KG1 (cell line): ENCODE data around the gene IFT20.
"Not testable (repeated sequence)": the region's sequence is repeated elsewhere in the genome, so short reads cannot be mapped to it uniquely, and the experiment has no call there.

ENCODE experiments used
- DNase-seq: peaks from one replicate; lab custom pipeline; 2025; lab: John Stamatoyannopoulos, UW

The IFT20 gene

DNA sequence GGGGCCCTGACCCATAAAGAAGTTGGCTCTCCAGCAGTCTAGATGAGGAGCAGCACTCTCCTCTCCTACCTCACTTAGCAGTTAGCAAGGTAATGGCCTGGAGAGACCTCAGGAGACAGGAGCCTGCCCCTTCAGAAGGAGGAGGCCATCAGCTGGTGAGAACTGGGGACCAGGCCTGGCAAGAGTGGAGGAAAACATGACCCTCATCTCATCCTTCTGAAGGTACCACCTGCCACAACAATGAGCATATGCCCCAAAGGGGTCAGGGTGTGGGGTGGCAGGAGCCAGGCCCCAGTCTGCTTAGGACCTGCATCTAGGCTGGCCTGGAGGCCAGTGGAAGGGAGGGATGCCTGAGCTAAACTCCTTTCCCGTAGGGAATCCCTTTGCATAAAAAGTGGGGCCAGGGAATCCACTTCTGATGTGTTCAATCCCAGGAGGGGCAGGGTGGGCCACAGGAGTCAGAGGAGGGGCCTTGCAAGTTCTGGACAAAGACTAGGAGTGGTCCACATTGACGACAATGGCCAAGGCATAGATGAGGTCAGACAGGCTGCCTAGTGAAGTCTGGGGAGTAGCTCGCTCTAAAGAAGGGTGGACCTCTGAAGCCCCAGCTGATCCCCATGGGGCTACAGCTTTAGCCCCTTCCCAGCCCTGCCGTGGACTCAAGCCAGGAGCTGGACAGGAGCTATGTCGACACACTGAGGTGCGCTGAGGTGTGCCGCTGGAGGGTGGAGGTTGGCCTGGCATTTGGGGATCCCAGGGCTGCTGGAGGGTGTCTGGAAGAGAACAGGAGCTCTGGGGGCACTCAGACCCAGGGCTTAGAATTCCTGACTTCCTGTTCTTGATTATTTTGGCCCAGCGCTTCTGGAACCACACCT is 28.7 kb upstream of the IFT20 start:
- no peak for DNase-seq

DNA sequence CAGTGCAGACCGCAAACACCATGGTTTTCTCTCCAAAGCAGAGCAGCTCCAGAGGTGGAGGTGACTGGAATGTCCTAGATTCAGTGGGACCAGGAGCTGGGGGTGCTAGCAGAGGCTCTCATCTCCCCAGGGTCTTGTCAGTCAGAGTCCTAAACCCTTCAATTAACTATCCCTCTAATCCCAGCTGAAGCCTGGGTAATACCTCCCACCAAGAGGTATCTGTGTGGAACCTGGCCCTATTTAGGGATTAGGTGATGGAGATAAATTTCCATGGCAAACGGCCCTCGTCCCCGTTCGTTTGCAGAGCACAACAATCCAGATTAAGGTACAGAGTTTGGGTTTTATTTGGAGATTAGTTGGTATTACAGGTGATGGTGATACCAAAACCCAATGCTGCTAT is 27.9 kb upstream of the IFT20 start:
- no peak for DNase-seq

DNA sequence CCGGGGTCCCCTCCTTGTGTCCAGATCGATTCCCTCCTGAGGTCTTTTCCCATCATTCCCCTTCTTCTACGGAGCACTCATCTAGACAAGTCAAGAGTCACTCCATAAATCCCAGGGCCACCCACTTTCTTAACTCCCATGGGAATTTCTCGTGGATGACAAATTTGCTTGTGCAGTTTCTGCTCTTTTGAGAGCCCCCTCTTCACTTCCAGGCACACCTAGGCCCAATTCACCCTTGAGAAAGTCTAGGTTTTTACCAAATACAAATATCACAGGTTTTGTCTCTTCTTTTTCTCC is 22.6 kb upstream of the IFT20 start:
- DNase-seq = no peak

DNA sequence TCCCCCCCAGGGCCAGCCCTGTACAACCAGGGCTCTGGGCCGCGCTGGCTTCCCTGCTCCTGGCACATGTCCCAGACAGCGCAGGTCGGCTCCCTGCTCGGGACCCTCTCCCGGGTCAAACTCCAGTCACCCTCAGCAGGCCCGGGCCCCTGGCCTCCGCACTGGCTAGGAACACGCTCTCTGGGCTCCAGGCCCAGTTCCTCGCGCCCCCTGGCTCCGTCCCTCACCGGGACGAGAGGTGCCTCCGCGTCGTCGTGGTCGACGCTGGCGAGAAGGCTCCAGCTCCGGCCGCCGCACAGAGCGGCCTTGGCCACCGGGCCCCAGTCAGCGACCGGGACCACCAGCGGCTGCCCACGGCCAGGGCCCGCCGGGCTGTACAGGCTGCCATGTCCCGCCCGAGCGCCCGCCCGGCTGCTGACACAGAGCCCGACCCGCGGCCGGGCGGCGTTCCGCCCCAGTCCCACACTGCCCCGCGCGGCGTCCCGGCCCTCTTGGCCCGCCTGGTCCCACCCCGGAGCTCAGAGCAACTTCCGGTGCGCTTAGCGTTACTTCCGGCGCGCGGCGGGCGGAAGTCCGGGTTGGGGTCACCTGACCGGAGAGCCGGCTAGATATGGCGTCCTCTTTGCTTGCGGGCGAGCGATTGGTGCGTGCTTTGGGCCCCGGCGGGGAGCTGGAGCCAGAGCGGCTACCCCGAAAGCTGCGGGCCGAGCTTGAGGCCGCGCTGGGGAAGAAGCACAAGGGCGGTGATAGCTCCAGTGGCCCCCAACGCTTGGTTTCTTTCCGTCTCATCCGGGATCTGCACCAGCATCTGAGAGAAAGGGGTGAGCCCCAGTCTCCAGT is 22.0 kb upstream of the IFT20 start, which contains the start of gene POLDIP2:
Gene POLDIP2, minus strand, starts transcription at position 467 of the 840 bp plus-strand sequence. Its CDS starts 79 bp downstream, at position 388.
- DNase-seq = peak; percentile 90

GRCh38 chr17:28350271-28350670 is 15.0 kb upstream of the IFT20 start:
- no peak for DNase-seq

GRCh38 chr17:28348979-28349378 is 13.7 kb upstream of the IFT20 start:
- no peak for DNase-seq

- no peak for DNase-seq
These were observed 12.1 kb upstream of the IFT20 start for GRCh38 chr17:28347261-28347891.

GRCh38 chr17:28346746-28347246 is 11.5 kb upstream of the IFT20 start:
- DNase-seq = no peak

- no peak for DNase-seq
These were observed 10.9 kb upstream of the IFT20 start for GRCh38 chr17:28346199-28346580.

DNA sequence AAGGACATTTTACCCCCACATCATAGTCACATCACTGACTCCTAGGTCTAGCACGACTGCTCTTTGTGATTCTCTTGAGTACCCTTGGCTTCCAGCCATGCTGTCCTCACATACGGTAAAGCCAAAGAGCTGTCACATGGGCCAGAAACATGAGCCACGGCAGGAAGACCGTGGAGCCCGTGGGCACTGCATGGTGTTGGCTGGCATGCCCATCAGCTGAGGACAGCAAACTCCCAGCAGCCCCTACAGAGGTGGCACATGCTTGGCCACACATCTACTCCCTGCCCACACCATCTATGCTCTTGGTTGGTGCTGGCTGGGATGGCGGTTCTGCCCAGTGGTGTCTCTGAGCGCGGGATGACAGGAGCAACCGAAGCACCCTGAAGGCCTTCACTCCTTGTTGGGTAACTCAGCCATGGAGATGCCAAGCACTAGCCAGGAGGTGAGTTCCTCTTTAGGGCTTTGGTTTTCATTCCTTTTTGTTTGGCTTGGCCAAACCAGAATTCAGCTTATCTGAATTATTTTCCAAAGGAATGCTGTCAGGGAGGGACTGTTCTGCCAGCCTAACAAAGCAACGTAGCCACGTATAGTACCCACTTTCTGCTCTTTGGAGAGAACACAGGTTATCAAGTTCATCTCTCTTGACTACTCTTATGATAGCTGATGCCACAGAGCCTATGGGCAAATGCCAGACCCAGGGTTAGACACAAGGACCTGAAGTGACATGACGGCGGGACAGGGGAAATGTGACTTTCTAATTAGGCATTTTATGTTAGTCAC is 10.3 kb upstream of the IFT20 start:
- DNase-seq = no peak

DNA sequence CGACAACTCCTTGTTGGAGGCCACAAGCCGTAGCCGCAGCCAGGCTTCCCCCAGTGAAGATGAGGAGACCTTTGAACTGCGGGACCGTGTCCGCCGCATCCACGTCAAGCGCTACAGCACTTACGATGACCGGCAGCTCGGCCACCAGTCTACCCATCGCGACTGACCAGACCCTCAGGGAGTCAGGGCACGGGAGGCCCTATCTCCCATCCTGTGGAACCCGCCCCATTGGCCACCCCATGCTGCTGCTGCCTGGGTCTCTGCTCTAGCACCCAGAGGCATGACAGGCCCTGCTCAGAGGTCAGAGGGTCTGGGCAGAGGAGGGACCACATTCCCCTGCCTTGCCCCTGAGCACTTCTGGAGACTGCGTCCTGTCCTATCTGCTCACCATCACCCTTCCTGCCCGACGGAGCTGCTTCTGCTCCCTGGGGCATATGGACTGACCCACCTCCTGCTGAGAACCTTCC is 9.2 kb upstream of the IFT20 start:
- no peak for DNase-seq

- DNase-seq = no peak
These were observed 8.7 kb upstream of the IFT20 start for GRCh38 chr17:28344011-28344410.

DNA sequence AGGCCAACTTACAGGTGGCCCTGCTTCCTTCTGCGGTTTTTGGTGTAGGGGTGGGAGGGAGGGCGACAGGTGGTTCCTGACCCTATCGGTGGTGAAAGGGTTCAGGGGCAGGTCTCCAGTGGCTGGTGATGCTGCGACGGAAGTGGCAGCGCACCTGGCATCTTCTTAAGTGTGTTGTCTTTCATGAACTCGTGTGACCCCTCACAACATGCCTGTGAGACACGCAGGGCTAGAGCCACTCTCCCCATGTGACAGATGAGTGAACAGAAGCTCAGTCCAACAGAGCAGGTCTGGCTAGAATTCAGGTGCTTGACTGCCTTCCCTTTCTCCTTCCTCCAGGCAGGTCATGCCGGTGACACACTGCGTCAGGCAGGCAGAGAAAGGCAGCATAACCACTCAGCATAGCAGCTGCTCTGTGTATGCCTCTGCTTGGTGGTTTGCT is 8.2 kb upstream of the IFT20 start:
- DNase-seq = no peak

GRCh38 chr17:28342313-28342712 is 7.0 kb upstream of the IFT20 start:
- no peak for DNase-seq

DNA sequence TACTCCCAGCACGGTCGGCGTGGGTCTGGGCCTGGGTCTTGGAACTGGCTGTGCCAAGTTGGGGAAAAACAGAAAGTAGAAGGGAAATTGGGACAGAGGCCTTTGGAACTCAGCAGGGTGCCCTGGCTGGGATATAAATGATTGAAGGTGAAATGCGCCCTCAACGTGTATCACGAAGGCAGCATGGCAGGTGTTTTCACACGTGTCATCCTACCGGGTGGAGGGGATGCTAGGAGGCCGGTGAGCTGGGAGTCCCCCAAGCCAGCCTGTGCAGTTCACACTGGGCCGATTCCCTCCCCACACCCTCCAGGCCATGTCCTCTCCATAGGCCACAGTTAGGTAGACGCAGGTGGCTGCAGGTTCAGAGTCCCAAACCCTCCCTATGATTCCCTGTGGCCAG is 6.2 kb upstream of the IFT20 start:
- no peak for DNase-seq

- no peak for DNase-seq
These were observed 5.1 kb upstream of the IFT20 start for GRCh38 chr17:28340374-28340773.

DNA sequence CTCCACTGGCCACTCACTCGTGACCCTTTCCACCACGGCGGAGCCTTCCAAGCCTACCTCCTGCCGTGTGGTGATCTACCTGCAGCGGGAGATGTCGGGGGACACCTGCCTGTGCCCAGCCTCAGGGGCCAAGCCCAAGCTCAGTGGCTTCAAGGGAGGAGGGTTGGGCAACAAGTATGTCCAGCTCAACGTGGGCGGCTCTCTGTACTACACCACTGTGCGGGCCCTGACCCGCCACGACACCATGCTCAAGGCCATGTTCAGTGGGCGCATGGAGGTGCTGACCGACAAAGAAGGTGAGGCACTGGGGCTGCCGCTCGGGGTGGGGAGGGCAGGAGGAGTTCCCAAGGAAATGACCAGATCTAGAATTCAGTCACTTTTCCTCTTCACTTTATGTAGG is 4.2 kb upstream of the IFT20 start:
- no peak for DNase-seq

GRCh38 chr17:28338769-28339212 is 3.5 kb upstream of the IFT20 start:
- not testable (repeated sequence) for DNase-seq

DNA sequence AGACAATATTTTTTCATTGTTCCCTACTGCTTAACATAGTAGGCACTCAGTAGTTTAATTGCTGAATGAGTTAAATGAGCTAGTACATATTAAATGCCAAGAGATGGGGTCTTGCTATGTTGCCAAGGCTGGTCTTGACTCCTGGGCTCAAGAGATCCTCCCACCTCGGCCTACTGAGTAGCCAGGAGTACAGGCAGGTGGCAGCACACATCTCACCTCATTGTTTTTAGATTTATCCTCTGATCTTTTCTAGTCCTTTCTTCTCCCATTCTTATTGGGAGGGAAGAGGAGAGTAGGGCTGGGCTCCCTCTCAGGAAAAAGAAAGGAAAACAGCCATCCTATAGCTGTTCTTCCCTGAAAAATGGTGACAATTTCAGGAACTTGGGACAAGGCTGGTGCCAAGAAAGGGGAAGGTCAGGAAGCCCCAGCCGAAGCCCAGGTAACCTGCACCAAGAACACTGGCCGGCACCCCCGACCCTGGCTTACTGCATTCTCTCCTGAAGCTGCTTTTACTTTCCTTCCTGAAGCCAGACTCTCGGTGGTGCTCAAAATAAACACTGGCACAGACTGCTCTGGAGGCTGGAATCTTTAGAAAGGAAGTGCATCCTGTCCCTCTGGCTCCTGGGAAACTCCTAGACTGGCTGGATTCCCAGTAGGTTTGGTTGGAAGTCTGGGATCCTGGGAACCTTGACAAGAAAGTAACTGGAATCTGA is 2.9 kb upstream of the IFT20 start:
- DNase-seq = no peak

DNA sequence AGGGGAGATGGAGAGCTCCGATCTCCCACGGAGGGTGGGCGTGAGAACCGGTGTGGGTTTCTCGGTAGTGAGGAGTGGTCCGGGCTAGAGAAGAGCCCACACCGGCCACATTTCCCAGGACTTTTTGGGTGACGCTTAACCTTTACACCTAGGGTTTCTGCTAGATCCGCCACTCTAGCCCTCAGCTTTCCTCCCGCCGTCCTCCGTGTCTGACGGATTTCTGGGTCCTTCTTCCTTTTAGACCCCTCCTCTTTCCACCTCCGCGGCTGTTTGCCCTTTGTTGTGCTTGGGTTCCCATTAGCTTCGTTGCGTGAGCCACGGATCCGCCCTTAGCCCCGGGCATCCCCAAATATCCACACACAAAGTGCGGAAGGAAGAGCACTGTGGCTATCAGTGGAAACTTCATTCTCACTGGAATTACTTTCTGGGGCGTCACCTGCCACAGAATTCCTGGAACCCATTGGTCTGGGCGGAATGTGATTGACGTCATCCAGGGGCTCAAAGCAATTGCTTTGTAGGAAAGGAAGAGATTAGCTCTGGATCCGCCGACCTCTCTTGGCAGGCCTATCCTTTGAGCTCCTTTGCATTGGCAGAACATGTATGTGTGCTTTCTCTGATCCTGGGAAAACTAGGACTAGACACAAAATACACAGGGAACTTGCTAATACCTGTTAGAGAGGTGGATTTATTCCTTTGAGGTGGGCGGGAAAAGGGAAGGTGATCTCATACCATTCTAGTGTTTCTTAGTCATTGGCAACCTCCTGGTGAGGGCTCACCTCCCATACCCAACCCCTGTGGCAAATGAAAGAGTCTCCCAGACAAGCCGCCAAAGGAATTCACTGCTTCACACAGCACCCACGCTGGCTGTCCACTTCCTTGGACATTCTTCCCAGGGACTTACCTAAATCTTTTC is 943 bp upstream of the IFT20 start:
- DNase-seq = no peak
